Body of pancreas (tissue), 4 donors: Measurements from ENCODE around the gene COL7A1.

Experiments used
- POLR2A ChIP-seq, 3 donors: fragments of 450-650 bp; IDR thresholded peaks; one replicate each; pipeline ENCODE4 v1.6.1; 2016; ENCODE audit warnings: antibody characterized with exemption in 3 of 3, mild to moderate bottlenecking in 2 of 3
- TF ChIP-seq, protein P1 (sequence below), 7 experiments: fragments of 450-650 bp in 4 of 7; fragments of 200-600 bp in 3 of 7; sonication (generic) in 3 of 7; IDR thresholded peaks; one replicate each; pipeline ENCODE4 v1.5.1; 2016 to 2019; ENCODE audit warnings: antibody characterized with exemption in 7 of 7

DNA sequence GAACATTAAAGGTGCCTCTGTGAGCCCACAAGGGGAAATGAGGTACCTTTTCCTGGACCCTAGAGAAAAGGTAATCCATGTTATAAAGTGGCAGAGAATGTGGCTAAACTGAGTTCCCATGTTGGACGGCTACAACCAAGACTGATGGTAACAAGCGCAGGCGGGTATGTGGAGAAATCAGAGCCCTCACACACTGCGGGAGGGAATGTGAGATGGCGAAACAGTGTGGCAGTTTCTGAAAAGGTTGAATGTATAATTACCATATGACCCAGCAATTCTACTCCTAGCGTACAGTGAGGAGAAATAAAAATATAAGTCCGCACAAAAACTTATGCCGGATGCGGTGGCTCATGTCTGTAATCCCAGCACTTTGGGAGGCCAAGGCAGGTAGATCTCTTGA, 67.1 kb downstream of the COL7A1 start:
- TF ChIP-seq, protein P1, sequence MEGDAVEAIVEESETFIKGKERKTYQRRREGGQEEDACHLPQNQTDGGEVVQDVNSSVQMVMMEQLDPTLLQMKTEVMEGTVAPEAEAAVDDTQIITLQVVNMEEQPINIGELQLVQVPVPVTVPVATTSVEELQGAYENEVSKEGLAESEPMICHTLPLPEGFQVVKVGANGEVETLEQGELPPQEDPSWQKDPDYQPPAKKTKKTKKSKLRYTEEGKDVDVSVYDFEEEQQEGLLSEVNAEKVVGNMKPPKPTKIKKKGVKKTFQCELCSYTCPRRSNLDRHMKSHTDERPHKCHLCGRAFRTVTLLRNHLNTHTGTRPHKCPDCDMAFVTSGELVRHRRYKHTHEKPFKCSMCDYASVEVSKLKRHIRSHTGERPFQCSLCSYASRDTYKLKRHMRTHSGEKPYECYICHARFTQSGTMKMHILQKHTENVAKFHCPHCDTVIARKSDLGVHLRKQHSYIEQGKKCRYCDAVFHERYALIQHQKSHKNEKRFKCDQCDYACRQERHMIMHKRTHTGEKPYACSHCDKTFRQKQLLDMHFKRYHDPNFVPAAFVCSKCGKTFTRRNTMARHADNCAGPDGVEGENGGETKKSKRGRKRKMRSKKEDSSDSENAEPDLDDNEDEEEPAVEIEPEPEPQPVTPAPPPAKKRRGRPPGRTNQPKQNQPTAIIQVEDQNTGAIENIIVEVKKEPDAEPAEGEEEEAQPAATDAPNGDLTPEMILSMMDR (IDR thresholded peaks at IDR 0.05), result no peak
- no peak for TF ChIP-seq POLR2A (IDR thresholded peaks at IDR 0.05)
